GM21447 (cell line): Measurements from ENCODE around the gene EHBP1.

Experiments used
- ATAC-seq: cut with Tn5 transposase; IDR thresholded peaks from one replicate; pipeline ENCODE4 v1.9.1; 2021; ENCODE audit not compliant: unreplicated experiment

Gene EHBP1

DNA sequence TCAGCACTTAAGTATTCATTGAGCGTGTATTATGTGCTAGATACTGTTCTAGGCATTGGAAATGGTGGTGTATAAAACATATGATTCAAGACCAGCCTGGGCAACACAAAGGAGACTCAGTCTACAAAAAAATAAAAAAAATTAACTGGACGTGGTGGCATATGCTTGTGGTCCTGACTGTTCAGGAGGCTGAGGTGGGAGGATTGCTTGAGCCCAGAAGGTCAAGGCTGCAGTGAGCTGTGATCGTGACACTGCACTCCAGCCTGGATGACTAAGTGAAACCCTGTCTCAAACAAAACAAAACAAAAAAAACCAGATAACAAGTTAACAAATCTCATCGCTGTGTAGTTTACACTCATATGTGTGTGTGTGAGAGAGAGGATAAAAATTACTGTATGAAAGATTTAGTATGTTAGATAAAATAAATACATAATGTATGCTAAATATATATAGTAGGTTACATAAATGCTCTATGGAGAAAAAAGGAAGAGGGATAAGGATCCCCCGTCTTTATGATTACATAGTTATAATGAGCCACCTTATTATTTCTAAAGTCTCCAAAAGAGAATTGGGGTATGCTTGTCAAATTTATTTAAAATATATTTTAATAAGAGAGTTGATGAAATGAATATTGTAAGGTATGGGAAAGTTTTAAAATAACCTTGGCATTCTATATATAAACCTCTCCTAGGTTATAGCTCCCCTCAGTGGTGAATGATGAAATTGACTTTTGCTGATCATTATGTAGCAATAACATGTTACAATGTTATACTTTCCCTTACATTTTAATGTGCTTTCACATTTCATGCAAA is 69.2 kb downstream of the EHBP1 start:
- peak; percentile 58 for ATAC-seq

DNA sequence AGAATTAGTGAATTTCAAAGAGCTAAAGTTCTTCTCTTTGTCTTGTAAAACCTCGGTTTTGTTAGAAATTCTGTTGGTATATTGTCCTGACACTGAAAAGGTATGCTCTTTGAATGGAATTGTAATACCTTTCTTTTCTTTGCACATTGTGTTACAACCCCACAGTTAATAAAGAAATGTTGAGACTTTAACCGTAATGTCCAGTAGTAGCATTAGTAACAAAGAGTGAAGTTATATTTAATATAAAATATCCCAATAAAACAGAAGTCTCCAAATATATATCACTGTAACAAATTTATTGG is 69.8 kb downstream of the EHBP1 start:
- ATAC-seq = no peak

DNA sequence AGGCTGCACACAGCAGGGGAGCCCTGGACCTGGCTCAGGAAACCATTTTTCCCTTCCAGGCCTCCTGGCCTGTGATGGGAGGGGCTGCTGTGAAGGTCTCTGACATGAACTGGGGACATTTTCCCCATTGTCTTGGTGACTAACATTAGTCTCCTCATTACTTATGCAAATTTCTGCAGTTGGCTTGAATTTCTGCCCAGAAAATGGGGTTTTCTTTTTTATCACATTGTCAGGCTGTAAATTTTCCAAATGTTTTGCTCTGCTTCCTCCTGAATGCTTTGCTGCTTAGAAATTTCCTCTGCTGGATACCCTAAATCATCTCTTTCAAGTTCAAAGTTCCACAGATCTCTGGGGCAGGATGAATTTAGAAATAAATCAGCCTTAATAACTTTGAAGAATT is 78.2 kb downstream of the EHBP1 start:
- ATAC-seq = no peak

DNA sequence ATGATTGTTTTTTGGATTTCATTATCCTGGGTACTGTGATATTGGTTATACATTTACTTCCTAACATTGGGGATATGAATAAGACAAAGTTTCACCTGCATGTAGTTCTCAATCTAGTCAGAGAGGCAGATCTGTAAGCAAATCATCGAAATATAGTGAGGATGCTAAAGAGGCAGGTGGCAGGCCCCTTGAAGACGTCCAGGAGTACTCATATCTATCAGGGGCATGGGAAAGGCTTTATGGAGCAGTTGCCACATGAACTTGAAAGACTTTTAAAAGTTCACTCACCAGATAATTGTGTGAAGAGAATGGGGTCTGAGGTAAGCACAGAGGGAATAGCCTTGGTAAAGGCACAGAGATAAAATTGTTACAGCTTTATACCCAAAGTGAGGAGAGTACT is 78.8 kb downstream of the EHBP1 start:
- ATAC-seq = no peak

DNA sequence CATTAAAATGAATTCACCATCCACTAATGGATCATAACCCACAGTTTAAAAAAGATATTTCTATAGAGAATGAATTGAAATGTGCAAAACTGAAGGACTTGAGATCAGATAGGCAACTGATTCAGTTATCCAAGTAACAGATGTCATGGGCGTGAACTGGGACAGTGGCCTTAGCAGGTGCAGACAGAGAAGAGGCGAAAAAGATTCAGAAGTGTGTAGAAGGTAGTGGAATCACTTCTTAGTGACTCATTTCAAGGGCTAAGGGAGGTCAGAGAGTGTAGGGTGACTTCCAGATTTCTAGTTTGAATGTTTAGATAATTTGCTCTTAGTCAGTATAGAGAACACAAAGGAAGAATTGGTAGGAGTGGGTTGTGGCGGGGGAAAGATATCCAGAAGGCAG is 79.7 kb downstream of the EHBP1 start:
- ATAC-seq = no peak

DNA sequence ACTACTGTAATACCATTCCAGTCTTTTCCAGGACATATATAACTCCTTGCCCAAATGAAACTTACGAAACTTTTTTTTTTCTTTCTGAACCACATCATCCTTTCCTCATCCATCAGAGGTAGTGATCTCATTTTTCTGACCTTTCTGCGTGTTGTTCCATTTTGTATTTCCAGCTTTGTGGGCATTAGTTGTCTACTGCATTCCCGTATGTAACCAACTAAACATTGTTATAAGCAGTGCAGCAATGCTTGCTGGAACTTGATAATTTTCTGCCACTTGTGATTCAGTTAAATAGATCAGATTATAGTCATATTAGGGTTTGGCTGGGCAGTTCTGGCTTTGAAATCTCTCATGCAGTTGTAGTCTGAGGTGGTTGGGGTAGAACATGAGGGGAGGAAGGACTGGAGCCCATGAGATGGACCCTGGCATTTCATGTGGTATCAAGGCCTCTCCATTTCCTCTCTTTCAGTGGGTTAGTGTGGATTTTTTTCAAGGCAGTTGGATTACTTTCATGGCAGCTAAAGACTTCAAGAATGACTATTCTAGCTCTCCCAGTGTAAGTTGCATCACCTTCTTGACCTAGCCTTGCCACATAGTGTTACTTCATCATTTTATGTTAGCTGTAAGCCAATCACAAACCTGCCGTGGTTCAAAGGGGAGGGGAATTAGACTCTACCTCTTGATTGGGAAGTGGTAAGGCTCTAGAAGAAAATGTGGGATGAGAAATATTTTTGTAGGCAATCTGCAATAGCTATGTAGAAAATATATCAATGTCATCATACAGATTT is 80.5 kb downstream of the EHBP1 start:
- no peak for ATAC-seq

DNA sequence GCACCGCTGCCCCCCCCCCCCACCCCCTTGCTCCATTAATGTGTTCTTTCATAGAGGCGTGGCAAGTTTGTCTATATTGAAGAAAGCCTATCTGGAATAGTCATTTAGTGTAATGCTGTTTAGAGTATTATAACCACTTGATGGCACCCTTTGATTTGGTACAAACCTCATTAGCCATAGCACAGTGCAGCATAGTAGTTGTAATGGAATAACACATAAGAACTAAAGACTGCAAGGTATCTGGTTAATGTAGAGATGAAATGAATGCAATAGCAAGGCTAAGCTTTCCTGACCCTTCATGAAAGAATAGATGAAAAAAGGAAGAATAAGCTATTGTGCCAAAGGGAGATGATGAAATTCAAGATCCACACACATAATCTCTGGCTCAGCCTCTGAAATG is 81.9 kb downstream of the EHBP1 start:
- peak; percentile 66 for ATAC-seq

DNA sequence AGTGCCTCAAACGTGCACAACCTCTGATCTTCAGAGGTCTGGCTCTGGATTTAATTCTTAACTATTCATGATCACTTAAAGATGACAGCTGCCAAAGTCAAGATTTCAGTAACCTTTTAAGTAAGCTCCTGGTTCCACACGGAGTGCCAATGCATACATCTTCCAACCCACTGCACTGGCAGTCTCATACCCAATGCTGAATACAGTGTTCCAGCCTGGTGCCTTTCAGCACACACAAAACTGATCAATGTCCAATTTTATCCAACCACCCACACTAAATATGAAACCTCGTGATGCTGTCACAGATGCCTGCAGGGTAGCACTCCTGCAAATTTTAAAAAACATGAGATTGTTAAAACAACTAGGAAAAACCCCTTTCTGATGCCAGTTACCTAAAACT is 84.0 kb downstream of the EHBP1 start:
- ATAC-seq = no peak

DNA sequence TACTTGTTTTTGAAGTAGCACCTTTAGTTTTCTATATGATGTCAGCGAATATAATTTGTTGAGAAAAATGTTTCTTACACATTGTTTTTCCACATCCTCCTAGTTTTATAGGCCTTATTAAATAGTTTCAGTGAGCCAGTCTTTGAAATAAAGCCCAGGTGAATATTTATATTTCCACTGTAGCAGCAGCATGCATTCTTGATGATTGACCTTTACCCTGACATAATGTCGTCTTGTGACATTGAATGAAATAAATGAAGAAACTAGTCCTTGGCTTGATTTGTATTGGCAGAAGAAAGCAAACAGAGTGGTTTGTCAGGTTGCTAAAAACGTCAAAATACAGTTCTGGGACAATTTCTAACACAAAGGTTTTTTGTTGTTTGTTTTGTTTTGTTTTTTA is 84.4 kb downstream of the EHBP1 start:
- no peak for ATAC-seq

DNA sequence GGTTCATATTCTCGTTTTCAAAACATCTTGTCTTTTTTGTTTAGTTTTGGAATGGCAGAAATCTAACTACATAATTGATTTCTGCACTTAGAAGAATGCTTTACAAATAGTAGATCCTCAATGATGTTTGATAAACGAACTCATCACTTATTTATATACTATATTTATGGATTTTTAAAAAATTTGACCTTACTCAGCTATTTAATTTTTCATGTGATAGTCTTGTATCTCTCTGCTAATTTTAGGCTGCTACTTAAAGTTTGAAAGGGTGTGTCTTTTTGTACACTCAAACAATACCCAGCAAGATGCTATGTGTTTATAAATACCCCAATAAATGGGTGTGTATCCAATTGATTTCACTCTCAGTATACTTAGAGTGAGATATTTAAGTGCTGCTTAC is 86.9 kb downstream of the EHBP1 start:
- ATAC-seq = no peak

DNA sequence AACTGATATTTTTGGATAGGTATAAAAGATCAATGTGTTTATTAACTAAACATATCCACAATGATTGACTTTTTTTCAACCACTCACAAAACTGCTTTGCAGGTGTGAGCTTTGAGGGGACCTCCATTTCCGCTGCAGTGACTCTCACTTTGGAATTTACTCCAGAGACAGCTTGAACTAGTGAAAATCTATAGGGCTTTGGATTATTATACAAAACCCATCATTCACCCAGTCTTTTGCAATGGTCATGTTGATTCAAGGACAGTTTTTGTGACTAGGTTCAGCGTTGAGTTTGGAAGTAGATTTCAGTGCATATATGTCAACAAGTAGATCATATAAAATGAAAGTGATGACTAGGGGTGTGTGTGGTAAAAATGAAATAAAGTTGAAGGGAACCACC is 87.7 kb downstream of the EHBP1 start:
- no peak for ATAC-seq

DNA sequence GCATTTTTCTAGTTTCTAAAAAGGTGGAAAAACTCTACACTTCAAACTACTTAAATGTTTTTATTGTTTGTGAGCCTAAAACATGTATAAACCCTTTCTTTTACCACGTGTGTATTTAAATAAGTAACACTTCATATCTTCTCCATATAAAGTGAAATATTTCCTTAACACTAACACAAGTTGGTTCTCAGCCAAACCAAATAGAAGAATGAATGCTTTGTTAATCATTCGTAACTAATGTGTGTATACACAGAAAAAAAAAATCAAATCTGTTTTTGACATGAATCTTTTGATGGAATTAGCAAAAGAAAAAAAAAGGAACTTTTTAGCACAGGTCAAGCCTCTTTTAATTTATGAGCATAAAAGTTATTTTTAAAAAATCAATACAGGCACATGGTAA is 89.3 kb downstream of the EHBP1 start:
- no peak for ATAC-seq

DNA sequence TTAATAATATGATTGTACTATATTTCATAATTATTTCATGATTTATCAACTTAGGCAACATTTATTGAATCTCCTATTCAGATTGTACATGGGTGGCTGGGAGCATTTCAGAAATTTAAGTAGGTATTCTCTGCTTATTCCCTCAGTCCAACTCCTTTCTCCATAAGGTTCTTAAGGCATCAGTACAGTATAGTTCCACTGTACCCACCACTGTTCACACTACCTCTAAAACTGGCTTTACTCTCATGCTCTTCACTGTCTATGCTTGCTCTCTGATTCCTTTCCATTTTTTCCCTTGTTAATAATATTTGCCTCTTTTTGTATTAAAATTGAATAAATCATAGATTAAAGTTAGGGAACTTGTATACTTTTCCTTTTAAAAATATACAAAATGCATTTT is 89.8 kb downstream of the EHBP1 start:
- ATAC-seq = no peak

DNA sequence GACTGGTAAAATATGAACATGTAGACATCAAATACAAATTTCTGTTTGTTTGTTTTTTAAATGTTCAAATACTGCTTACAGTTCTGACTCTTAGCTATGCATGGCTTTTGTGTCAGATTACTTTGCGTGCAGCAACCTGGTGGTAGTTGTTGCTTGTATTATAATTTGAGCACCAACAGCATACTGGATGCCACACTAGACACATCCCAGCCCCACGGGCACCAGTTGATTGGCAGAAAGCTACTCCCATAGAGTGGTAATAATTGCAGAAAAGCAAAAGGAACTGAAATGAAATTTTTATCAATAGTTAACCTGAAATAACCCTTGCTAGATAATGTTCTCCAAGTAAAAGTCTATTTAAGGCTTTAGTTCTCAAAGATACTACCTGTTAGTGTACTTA is 91.6 kb downstream of the EHBP1 start:
- ATAC-seq = no peak

DNA sequence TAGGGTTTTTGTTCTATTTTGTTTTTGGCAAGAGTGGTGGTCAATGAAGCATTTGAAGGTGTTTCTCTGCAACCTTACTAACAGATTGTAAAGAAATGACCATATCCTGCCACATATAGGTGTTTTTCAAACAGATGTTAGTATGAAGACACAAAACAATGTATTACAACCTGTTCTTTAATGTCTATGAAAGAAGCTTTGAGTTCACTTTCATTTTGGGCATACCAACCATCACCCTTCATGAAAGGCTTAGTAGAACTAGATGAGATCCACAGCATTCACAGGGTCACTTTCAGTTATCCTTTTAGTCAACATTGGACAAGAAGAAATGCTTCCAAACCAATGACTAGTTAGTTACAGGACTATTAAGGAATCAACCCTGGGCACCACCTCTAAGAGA is 95.1 kb downstream of the EHBP1 start:
- ATAC-seq = no peak

DNA sequence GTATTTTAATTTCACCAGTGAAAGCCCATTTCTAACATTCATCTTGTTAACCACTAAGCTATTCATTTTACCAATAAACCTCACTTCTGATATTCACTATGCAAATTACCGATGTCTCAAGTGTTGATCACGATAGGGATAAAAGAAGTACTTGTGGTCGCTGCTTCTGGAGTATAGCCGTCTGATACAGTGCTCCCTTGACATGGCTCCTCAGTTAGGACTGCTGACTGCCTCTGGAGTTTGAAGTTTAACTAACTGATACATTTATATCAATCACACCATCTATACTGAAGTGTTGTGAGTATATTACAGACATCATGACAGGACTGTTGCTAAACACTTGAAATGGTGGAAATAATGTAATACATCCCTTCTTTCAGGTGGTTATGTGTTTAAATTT is 95.6 kb downstream of the EHBP1 start:
- no peak for ATAC-seq

DNA sequence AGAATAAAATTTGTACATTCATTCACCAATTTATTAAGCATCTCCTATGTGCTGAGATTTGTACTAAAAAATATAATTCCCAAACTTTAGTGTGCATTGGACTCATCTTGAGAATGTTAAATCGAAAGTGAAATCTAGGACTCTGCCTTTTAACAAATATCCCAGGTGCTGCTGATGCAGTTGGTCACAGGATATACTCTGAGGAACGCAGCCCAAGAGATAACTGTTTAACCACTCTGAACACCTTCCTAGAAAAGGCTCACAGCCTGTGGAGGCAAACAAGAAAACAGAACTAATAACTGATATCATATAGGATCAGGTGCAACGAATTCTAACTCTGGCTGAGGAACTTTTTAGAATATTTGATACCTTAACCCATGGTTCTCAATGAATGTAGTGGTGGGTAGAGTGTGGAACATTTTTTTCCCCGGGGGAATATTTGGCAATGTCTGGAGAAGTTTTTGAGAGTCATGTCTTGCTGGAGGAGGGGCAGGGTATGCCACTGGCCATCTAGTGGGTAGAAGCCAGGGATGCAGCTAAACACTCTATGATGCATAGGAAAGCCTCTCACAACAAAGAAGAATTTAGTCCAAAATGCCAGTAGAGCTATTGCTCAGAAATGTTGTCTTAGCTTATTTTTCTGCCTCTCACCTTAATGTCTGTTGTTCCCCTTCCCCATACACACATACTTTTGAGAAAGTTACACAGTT is 96.5 kb downstream of the EHBP1 start:
- no peak for ATAC-seq

DNA sequence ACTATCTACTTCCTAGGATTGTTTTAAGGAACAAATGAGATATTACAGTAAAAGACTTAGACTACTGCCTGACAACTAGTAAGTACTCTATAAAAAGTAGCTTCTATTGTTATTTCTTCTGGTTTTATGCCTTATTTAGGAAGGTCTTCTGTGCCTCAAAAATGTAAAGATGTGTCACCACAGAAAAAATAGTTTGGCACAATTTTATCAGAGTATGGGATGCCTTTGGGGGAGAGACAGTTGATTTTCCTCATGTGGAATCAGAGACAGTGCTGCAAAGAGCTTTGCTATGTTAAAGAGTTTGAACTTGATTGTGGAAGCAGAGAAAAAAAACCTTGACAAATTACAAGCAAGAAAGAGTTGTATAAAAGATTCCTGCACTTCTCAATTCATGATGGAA is 98.4 kb downstream of the EHBP1 start:
- ATAC-seq = no peak

DNA sequence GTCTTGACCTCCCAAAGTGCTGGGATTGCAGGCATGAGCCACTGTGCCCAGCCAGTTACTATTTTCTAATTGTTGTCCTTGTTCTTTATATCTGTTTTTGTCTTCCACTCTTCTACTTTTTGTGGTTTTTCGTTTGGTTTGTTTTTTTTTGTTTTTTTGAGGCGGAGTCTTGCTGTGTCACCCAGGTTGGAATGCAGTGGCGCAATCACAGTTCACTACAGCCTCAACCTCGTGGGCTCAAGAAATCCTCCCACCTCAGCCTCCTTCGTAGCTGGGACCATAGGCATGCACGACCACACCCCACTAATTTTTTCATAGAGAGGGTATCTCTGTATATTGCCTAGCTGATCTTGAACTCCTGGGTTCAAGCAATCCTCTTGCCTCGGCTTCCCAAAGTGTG is 100.7 kb downstream of the EHBP1 start:
- no peak for ATAC-seq

DNA sequence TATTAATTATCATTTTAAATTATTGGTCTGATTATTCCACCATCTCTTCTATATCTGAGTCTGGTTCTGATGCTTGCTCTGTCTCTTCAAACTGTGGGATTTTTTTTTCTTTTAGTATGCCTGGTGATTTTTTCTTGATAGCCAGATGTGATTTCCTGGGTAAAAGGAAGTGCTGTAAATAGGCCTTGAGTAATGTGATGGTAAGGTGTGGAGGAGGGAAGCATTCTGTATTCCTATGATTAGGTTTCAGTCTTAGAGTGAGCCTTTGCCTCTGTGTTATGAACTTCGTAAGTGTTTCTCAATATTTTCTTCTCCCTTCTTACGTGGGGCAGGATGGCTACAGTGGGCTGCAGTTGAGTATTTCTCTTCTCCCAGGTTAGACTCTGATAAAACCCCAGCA is 103.0 kb downstream of the EHBP1 start:
- ATAC-seq = no peak

DNA sequence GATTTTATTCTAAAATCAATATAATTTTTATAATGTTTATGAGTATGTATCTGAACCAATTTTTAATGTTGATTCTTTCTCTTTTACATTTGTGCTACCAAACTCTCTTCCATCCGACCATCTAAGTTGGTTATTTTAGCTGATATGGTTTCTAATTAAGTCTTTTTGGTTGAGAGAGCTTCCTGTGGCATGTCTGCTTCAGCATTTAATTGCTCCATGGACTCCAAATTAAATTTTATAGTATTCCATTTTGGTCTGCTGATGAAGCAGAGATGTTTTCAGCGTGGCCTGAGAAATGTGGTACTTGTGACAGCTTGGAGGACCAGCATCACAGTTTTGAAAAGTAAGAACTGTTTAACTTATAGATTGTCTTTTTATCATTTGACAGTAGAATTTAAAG is 105.6 kb downstream of the EHBP1 start:
- no peak for ATAC-seq

DNA sequence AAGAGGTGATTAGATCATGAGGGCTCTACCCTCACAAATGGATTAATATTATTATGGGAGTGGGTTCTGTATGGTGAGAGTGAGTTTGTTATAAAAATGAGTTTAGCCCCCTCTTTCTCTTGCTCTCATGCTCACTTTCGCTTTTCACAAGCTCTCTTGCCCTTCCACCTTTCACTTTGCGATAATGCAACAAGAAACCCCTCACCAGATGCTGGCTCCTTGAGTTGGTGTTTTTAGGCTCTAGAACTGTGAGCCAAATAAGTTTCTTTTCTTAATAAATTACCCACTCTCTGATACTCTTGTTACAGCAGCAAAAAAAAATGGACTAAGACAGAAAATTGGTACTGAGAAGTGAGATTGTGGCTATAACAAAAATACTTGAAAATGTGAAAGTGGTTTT is 106.5 kb downstream of the EHBP1 start:
- no peak for ATAC-seq
